Measurements from ENCODE around the gene DCTN2. TPM values are rescaled to one million over a fixed set of nuclear protein-coding genes. Genes with fewer than 3 reads are reported as not detected.
"Not testable (repeated sequence)": the region's sequence is repeated elsewhere in the genome, so short reads cannot be mapped to it uniquely, and the experiment has no call there.

The DCTN2 gene
- total RNA-seq, 1 donor from 2014 or later, result 65.8 TPM

GRCh38 chr12:57574795-57575194, 27.8 kb upstream of the DCTN2 start:
- TF ChIP-seq CTCF (IDR thresholded peaks at IDR 0.05; ENCODE audit: insufficient read depth, low read length, severe bottlenecking), result no peak
- no peaks in the 10 kb centered on the region for H3K27me3 ChIP-seq (ENCODE audit: control insufficient read depth, insufficient read depth, low read length)
- H3K36me3 ChIP-seq (ENCODE audit: control insufficient read depth, insufficient read depth, low read length), result no peaks in the 10 kb centered on the region
- no peak overlapping the region for H3K4me3 ChIP-seq (ENCODE audit: low read depth, low read length)
- DNase-seq (ENCODE audit: low read depth), result no peak
- FAIRE-seq, result no peak

GRCh38 chr12:57571926-57572762, 25.2 kb upstream of the DCTN2 start:
- Histone ChIP-seq H3K36me3 (ENCODE audit: control insufficient read depth, insufficient read depth, low read length) (no peaks in the 10 kb centered on the region), H3K27me3 (ENCODE audit: control insufficient read depth, insufficient read depth, low read length) (no peaks in the 10 kb centered on the region), H3K4me3 (ENCODE audit: low read depth, low read length) (no peak overlapping the region)
- DNase-seq (ENCODE audit: low read depth) (no peak), FAIRE-seq (peak; percentile 23)
- no peak for TF ChIP-seq CTCF (IDR thresholded peaks at IDR 0.05; ENCODE audit: insufficient read depth, low read length, severe bottlenecking)

- H3K27me3 ChIP-seq (ENCODE audit: control insufficient read depth, insufficient read depth, low read length); H3K4me3 ChIP-seq (ENCODE audit: low read depth, low read length); H3K36me3 ChIP-seq (ENCODE audit: control insufficient read depth, insufficient read depth, low read length); DNase-seq (ENCODE audit: low read depth); FAIRE-seq: not testable (repeated sequence)
Observed at GRCh38 chr12:57570438-57570837, 23.4 kb upstream of the DCTN2 start.

GRCh38 chr12:57569858-57570257, 22.9 kb upstream of the DCTN2 start:
- DNase-seq (ENCODE audit: low read depth) (no peak), FAIRE-seq (no peak)
- Histone ChIP-seq H3K4me3 (ENCODE audit: low read depth, low read length) (no peak overlapping the region), H3K36me3 (ENCODE audit: control insufficient read depth, insufficient read depth, low read length) (no peaks in the 10 kb centered on the region), H3K27me3 (ENCODE audit: control insufficient read depth, insufficient read depth, low read length) (no peaks in the 10 kb centered on the region)
- TF ChIP-seq CTCF (IDR thresholded peaks at IDR 0.05; ENCODE audit: insufficient read depth, low read length, severe bottlenecking), result no peak

GRCh38 chr12:57568838-57569237, 21.8 kb upstream of the DCTN2 start:
- TF ChIP-seq CTCF (IDR thresholded peaks at IDR 0.05; ENCODE audit: insufficient read depth, low read length, severe bottlenecking), result no peak
- Histone ChIP-seq H3K27me3 (ENCODE audit: control insufficient read depth, insufficient read depth, low read length) (no peaks in the 10 kb centered on the region), H3K4me3 (ENCODE audit: low read depth, low read length) (no peak overlapping the region), H3K36me3 (ENCODE audit: control insufficient read depth, insufficient read depth, low read length) (no peaks in the 10 kb centered on the region)
- FAIRE-seq (no peak), DNase-seq (ENCODE audit: low read depth) (no peak)

- DNase-seq (ENCODE audit: low read depth) (no peak), FAIRE-seq (no peak)
- no peaks in the 10 kb centered on the region for H3K36me3 ChIP-seq (ENCODE audit: control insufficient read depth, insufficient read depth, low read length)
- H3K27me3 ChIP-seq (ENCODE audit: control insufficient read depth, insufficient read depth, low read length), result no peaks in the 10 kb centered on the region
- TF ChIP-seq CTCF (IDR thresholded peaks at IDR 0.05; ENCODE audit: insufficient read depth, low read length, severe bottlenecking), result no peak
- no peak overlapping the region for H3K4me3 ChIP-seq (ENCODE audit: low read depth, low read length)
Observed at GRCh38 chr12:57564178-57564740, 17.3 kb upstream of the DCTN2 start.

All from bronchial epithelial cell (primary cell).